ENCODE measurements around the gene ASB18.

ASB18 gene

GRCh38 chr2:236180831-236181453 is 83.3 kb downstream of the ASB18 start:
- Histone ChIP-seq H3K36me3 (ENCODE audit: insufficient read depth, low read length) (no peaks in the 10 kb centered on the region), H3K4me3 (ENCODE audit: low read depth, low read length) (no peak overlapping the region), H3K4me1 (ENCODE audit: control insufficient read depth, insufficient read depth, low read length, unreplicated experiment) (peaks cover 11% of the 10 kb centered on the region), H3K27ac (ENCODE audit: low read depth, low read length) (no peak overlapping the region), H3K27me3 (ENCODE audit: insufficient read depth, low read length) (peaks cover 71% of the 10 kb centered on the region), H2AFZ (ENCODE audit: low read length, unreplicated experiment) (no peak overlapping the region), H3K79me2 (ENCODE audit: control insufficient read depth, insufficient read depth, low read length, unreplicated experiment) (no peaks in the 10 kb centered on the region)

GRCh38 chr2:236180076-236180816 is 84.0 kb downstream of the ASB18 start:
- Histone ChIP-seq H3K4me3 (ENCODE audit: low read depth, low read length) (peak overlapping the region; percentile 58), H3K36me3 (ENCODE audit: insufficient read depth, low read length) (no peaks in the 10 kb centered on the region), H2AFZ (ENCODE audit: low read length, unreplicated experiment) (peak overlapping the region; percentile 40), H3K27ac (ENCODE audit: low read depth, low read length) (0 out of 2 replicates have a peak overlapping the region, but pooled peaks have one; percentile 2), H3K27me3 (ENCODE audit: insufficient read depth, low read length) (peaks cover 74% of the 10 kb centered on the region), H3K4me1 (ENCODE audit: control insufficient read depth, insufficient read depth, low read length, unreplicated experiment) (peaks cover 11% of the 10 kb centered on the region), H3K79me2 (ENCODE audit: control insufficient read depth, insufficient read depth, low read length, unreplicated experiment) (no peaks in the 10 kb centered on the region)

- Histone ChIP-seq H3K27me3 (ENCODE audit: insufficient read depth, low read length) (peaks cover 74% of the 10 kb centered on the region), H3K4me3 (ENCODE audit: low read depth, low read length) (peak overlapping the region; percentile 66)
Observed at GRCh38 chr2:236179236-236180075, 84.8 kb downstream of the ASB18 start.

GRCh38 chr2:236178890-236179235 is 85.3 kb downstream of the ASB18 start:
- H3K36me3 ChIP-seq (ENCODE audit: insufficient read depth, low read length): no peaks in the 10 kb centered on the region
- H3K27me3 ChIP-seq (ENCODE audit: insufficient read depth, low read length): peaks cover 76% of the 10 kb centered on the region
- no peak overlapping the region for H3K27ac ChIP-seq (ENCODE audit: low read depth, low read length)
- peaks cover 11% of the 10 kb centered on the region for H3K4me1 ChIP-seq (ENCODE audit: control insufficient read depth, insufficient read depth, low read length, unreplicated experiment)
- H3K79me2 ChIP-seq (ENCODE audit: control insufficient read depth, insufficient read depth, low read length, unreplicated experiment): no peaks in the 10 kb centered on the region
- peak overlapping the region; percentile 66 for H3K4me3 ChIP-seq (ENCODE audit: low read depth, low read length)
- peak overlapping the region; percentile 52 for H2AFZ ChIP-seq (ENCODE audit: low read length, unreplicated experiment)

More at GRCh38 chr2:236179236-236180075, 84.8 kb downstream of the ASB18 start:
- peaks cover 11% of the 10 kb centered on the region for H3K4me1 ChIP-seq (ENCODE audit: control insufficient read depth, insufficient read depth, low read length, unreplicated experiment)
- H3K36me3 ChIP-seq (ENCODE audit: insufficient read depth, low read length): no peaks in the 10 kb centered on the region
- H2AFZ ChIP-seq (ENCODE audit: low read length, unreplicated experiment): peak overlapping the region; percentile 40
- 0 out of 2 replicates have a peak overlapping the region, but pooled peaks have one; percentile 2 for H3K27ac ChIP-seq (ENCODE audit: low read depth, low read length)
- no peaks in the 10 kb centered on the region for H3K79me2 ChIP-seq (ENCODE audit: control insufficient read depth, insufficient read depth, low read length, unreplicated experiment)

- no peaks in the 10 kb centered on the region for H3K36me3 ChIP-seq (ENCODE audit: insufficient read depth, low read length)
- peaks cover 11% of the 10 kb centered on the region for H3K4me1 ChIP-seq (ENCODE audit: control insufficient read depth, insufficient read depth, low read length, unreplicated experiment)
- no peak overlapping the region for H3K27ac ChIP-seq (ENCODE audit: low read depth, low read length)
- H3K27me3 ChIP-seq (ENCODE audit: insufficient read depth, low read length): peaks cover 77% of the 10 kb centered on the region
- no peaks in the 10 kb centered on the region for H3K79me2 ChIP-seq (ENCODE audit: control insufficient read depth, insufficient read depth, low read length, unreplicated experiment)
- H3K4me3 ChIP-seq (ENCODE audit: low read depth, low read length): peak overlapping the region; percentile 66
- H2AFZ ChIP-seq (ENCODE audit: low read length, unreplicated experiment): peak overlapping the region; percentile 52
Observed at GRCh38 chr2:236177967-236178889, 86.0 kb downstream of the ASB18 start.

GRCh38 chr2:236177604-236177966 is 86.6 kb downstream of the ASB18 start:
- peaks cover 79% of the 10 kb centered on the region for H3K27me3 ChIP-seq (ENCODE audit: insufficient read depth, low read length)
- no peak overlapping the region for H3K27ac ChIP-seq (ENCODE audit: low read depth, low read length)
- no peak overlapping the region for H2AFZ ChIP-seq (ENCODE audit: low read length, unreplicated experiment)
- peak overlapping the region; percentile 66 for H3K4me3 ChIP-seq (ENCODE audit: low read depth, low read length)
- peaks cover 11% of the 10 kb centered on the region for H3K4me1 ChIP-seq (ENCODE audit: control insufficient read depth, insufficient read depth, low read length, unreplicated experiment)
- no peaks in the 10 kb centered on the region for H3K79me2 ChIP-seq (ENCODE audit: control insufficient read depth, insufficient read depth, low read length, unreplicated experiment)
- no peaks in the 10 kb centered on the region for H3K36me3 ChIP-seq (ENCODE audit: insufficient read depth, low read length)

- H3K4me1 ChIP-seq (ENCODE audit: control insufficient read depth, insufficient read depth, low read length, unreplicated experiment): peaks cover 11% of the 10 kb centered on the region
- H3K4me3 ChIP-seq (ENCODE audit: low read depth, low read length): no peak overlapping the region
- H3K27me3 ChIP-seq (ENCODE audit: insufficient read depth, low read length): peaks cover 85% of the 10 kb centered on the region
Observed at GRCh38 chr2:236176951-236177350, 87.3 kb downstream of the ASB18 start.

GRCh38 chr2:236176417-236176816 is 87.8 kb downstream of the ASB18 start:
- Histone ChIP-seq H3K4me3 (ENCODE audit: low read depth, low read length) (no peak overlapping the region), H2AFZ (ENCODE audit: low read length, unreplicated experiment) (no peak overlapping the region), H3K27ac (ENCODE audit: low read depth, low read length) (no peak overlapping the region), H3K36me3 (ENCODE audit: insufficient read depth, low read length) (no peaks in the 10 kb centered on the region), H3K4me1 (ENCODE audit: control insufficient read depth, insufficient read depth, low read length, unreplicated experiment) (peaks cover 11% of the 10 kb centered on the region), H3K27me3 (ENCODE audit: insufficient read depth, low read length) (peaks cover 87% of the 10 kb centered on the region), H3K79me2 (ENCODE audit: control insufficient read depth, insufficient read depth, low read length, unreplicated experiment) (no peaks in the 10 kb centered on the region)

More at GRCh38 chr2:236176951-236177350, 87.3 kb downstream of the ASB18 start:
- Histone ChIP-seq H2AFZ (ENCODE audit: low read length, unreplicated experiment) (no peak overlapping the region), H3K79me2 (ENCODE audit: control insufficient read depth, insufficient read depth, low read length, unreplicated experiment) (no peaks in the 10 kb centered on the region), H3K27ac (ENCODE audit: low read depth, low read length) (no peak overlapping the region), H3K36me3 (ENCODE audit: insufficient read depth, low read length) (no peaks in the 10 kb centered on the region)

GRCh38 chr2:236175548-236176150 is 88.6 kb downstream of the ASB18 start:
- Histone ChIP-seq H2AFZ (ENCODE audit: low read length, unreplicated experiment) (no peak overlapping the region), H3K27me3 (ENCODE audit: insufficient read depth, low read length) (peaks cover 92% of the 10 kb centered on the region), H3K4me3 (ENCODE audit: low read depth, low read length) (no peak overlapping the region), H3K79me2 (ENCODE audit: control insufficient read depth, insufficient read depth, low read length, unreplicated experiment) (no peaks in the 10 kb centered on the region), H3K36me3 (ENCODE audit: insufficient read depth, low read length) (no peaks in the 10 kb centered on the region), H3K27ac (ENCODE audit: low read depth, low read length) (no peak overlapping the region), H3K4me1 (ENCODE audit: control insufficient read depth, insufficient read depth, low read length, unreplicated experiment) (peaks cover 11% of the 10 kb centered on the region)
